HepG2 (cell line): ENCODE data around the gene LGALS3. TPM values are rescaled to one million over a fixed set of nuclear protein-coding genes. Genes with fewer than 3 reads are reported as not detected.

Source experiments
- CBX5 ChIP-seq: sonication (generic); formaldehyde crosslinking; IDR thresholded peaks from 2 replicates; pipeline ENCODE4 v1.4.0; 2020; ENCODE audit warnings: missing genetic modification reagents, borderline replicate concordance
- EED ChIP-seq: sonication (generic); formaldehyde crosslinking; IDR thresholded peaks from 2 replicates; pipeline ENCODE4 v1.5.0; 2020; ENCODE audit warnings: mild to moderate bottlenecking, missing genetic modification reagents
- FOXK1 ChIP-seq: sonication (generic); formaldehyde crosslinking; IDR thresholded peaks from 2 replicates; pipeline ENCODE4 v1.4.0; 2020; ENCODE audit warnings: low read depth, missing genetic modification reagents, borderline replicate concordance
- GABPB1 ChIP-seq: IDR thresholded peaks from 2 replicates; pipeline ENCODE4 v1.6.1; 2016; ENCODE audit warnings: mild to moderate bottlenecking, missing genetic modification reagents, moderate library complexity, missing compliant biosample characterization
- HCFC1 ChIP-seq: fragments of 150-350 bp; IDR thresholded peaks from 2 replicates; pipeline ENCODE4 v1.6.1; 2014; ENCODE audit warnings: low read depth, low read length
- KMT2B ChIP-seq: IDR thresholded peaks from 2 replicates; pipeline ENCODE4 v1.6.1; 2016; ENCODE audit warnings: missing genetic modification reagents, missing compliant biosample characterization
- MED1 ChIP-seq: sonication (generic); formaldehyde crosslinking; IDR thresholded peaks from 2 replicates; pipeline ENCODE4 v1.4.0; 2020; ENCODE audit warnings: missing genetic modification reagents
- PPARG ChIP-seq: conservative IDR thresholded peaks from 2 replicates; pipeline ENCODE4 v1.6.1; 2016; ENCODE audit warnings: missing biosample characterization, missing genetic modification reagents
- SALL2 ChIP-seq: sonication (generic); formaldehyde crosslinking; IDR thresholded peaks from 2 replicates; pipeline ENCODE4 v1.8.1; 2023; ENCODE audit warnings: mild to moderate bottlenecking, missing genetic modification reagents, inconsistent platforms
- ZNF672 ChIP-seq: sonication (generic); formaldehyde crosslinking; IDR thresholded peaks from 2 replicates; pipeline ENCODE4 v1.8.1; 2022; ENCODE audit warnings: missing genetic modification reagents
- polyA plus RNA-seq, 8 experiments: library from polyadenylated mRNA; depleted of rRNA in 3 of 8; stranded (reverse) in 7 of 8; unstranded in 1 of 8; fragments of >200 nt; fragmentation: Illumina TruSeq in 4 of 8; extraction: Trizol in 4 of 8; gene quantifications; 2 replicates each; pipeline versions ENCODE4 v1.2.1 to v1.2.3, GENCODE V29; 2011 to 2016; ENCODE audit warnings: low read depth in 4 of 8, missing spikeins in 1 of 8, mixed read lengths in 1 of 8; ENCODE audit not compliant: insufficient read depth in 1 of 8
- total RNA-seq, 5 experiments: library from RNA; depleted of rRNA; stranded (reverse); fragments of >200 nt; fragmentation: Illumina TruSeq; extraction: Trizol; gene quantifications; 2 replicates each; pipeline ENCODE4 v1.2.3, GENCODE V29; 2016; ENCODE audit warnings: low read depth in 1 of 5
- TF ChIP-seq, protein P1 (sequence below): sonication (generic); formaldehyde crosslinking; IDR thresholded peaks from 2 replicates; pipeline ENCODE4 v1.8.0; 2022; ENCODE audit warnings: mild to moderate bottlenecking, missing genetic modification reagents
- TF ChIP-seq, protein P2 (sequence below): sonication (generic); formaldehyde crosslinking; IDR thresholded peaks from 2 replicates; pipeline ENCODE4 v1.4.0; 2020; ENCODE audit warnings: missing genetic modification reagents
- TF ChIP-seq, protein P3 (sequence below): sonication (generic); formaldehyde crosslinking; IDR thresholded peaks from 2 replicates; pipeline ENCODE4 v1.8.0; 2022; ENCODE audit warnings: mild to moderate bottlenecking, missing genetic modification reagents; ENCODE audit not compliant: insufficient replicate concordance
- TF ChIP-seq, protein P4 (sequence below): IDR thresholded peaks from 2 replicates; pipeline ENCODE4 v1.6.1; 2012; ENCODE audit warnings: low read length, improper control_type of control experiment
- TF ChIP-seq, protein P5 (sequence below), 2 experiments: IDR thresholded peaks; 2 replicates each; pipeline ENCODE4 v1.6.1; 2011 to 2012; ENCODE audit warnings: low read length in 2 of 2, borderline replicate concordance in 1 of 2, low read depth in 1 of 2, mild to moderate bottlenecking in 1 of 2, moderate library complexity in 1 of 2

Gene LGALS3
- total and polyA plus RNA-seq, 2 of the 13 experiments (the other 11 are each of a cell fraction or from before 2014, with no cell fraction given), result 5.0 to 97.4 TPM

DNA sequence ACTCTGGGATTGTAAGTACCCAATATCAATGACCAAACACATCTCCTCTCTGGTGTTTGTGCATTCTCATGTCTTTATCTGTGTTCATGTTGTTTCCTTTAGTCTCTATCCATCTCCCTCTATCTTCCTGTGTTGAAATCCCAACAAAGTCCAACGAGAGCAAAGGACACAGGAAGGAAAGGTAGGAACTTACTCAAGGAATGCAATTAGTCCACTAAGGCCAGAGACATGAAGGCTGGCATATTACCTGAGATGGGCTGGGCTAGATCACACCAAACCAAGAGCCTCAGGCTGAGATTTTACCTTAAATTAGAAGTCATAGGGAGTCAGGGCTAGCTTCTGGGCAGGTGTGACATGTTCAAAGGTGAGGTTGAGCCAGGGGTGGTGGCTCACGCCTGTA lies 14.3 kb upstream of the LGALS3 start (continued):
- TF ChIP-seq, protein P1, sequence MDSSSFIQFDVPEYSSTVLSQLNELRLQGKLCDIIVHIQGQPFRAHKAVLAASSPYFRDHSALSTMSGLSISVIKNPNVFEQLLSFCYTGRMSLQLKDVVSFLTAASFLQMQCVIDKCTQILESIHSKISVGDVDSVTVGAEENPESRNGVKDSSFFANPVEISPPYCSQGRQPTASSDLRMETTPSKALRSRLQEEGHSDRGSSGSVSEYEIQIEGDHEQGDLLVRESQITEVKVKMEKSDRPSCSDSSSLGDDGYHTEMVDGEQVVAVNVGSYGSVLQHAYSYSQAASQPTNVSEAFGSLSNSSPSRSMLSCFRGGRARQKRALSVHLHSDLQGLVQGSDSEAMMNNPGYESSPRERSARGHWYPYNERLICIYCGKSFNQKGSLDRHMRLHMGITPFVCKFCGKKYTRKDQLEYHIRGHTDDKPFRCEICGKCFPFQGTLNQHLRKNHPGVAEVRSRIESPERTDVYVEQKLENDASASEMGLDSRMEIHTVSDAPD (CRISPR knock-in tag), result no peak
- TF ChIP-seq KMT2B, result no peak
- TF ChIP-seq PPARG (CRISPR knock-in tag), result peak; percentile 81
- TF ChIP-seq FOXK1, result no peak
- TF ChIP-seq ZNF672 (CRISPR knock-in tag), result no peak
- TF ChIP-seq, protein P2, sequence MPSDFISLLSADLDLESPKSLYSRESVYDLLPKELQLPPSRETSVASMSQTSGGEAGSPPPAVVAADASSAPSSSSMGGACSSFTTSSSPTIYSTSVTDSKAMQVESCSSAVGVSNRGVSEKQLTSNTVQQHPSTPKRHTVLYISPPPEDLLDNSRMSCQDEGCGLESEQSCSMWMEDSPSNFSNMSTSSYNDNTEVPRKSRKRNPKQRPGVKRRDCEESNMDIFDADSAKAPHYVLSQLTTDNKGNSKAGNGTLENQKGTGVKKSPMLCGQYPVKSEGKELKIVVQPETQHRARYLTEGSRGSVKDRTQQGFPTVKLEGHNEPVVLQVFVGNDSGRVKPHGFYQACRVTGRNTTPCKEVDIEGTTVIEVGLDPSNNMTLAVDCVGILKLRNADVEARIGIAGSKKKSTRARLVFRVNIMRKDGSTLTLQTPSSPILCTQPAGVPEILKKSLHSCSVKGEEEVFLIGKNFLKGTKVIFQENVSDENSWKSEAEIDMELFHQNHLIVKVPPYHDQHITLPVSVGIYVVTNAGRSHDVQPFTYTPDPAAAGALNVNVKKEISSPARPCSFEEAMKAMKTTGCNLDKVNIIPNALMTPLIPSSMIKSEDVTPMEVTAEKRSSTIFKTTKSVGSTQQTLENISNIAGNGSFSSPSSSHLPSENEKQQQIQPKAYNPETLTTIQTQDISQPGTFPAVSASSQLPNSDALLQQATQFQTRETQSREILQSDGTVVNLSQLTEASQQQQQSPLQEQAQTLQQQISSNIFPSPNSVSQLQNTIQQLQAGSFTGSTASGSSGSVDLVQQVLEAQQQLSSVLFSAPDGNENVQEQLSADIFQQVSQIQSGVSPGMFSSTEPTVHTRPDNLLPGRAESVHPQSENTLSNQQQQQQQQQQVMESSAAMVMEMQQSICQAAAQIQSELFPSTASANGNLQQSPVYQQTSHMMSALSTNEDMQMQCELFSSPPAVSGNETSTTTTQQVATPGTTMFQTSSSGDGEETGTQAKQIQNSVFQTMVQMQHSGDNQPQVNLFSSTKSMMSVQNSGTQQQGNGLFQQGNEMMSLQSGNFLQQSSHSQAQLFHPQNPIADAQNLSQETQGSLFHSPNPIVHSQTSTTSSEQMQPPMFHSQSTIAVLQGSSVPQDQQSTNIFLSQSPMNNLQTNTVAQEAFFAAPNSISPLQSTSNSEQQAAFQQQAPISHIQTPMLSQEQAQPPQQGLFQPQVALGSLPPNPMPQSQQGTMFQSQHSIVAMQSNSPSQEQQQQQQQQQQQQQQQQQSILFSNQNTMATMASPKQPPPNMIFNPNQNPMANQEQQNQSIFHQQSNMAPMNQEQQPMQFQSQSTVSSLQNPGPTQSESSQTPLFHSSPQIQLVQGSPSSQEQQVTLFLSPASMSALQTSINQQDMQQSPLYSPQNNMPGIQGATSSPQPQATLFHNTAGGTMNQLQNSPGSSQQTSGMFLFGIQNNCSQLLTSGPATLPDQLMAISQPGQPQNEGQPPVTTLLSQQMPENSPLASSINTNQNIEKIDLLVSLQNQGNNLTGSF (CRISPR knock-in tag), result no peak
- TF ChIP-seq, protein P3, sequence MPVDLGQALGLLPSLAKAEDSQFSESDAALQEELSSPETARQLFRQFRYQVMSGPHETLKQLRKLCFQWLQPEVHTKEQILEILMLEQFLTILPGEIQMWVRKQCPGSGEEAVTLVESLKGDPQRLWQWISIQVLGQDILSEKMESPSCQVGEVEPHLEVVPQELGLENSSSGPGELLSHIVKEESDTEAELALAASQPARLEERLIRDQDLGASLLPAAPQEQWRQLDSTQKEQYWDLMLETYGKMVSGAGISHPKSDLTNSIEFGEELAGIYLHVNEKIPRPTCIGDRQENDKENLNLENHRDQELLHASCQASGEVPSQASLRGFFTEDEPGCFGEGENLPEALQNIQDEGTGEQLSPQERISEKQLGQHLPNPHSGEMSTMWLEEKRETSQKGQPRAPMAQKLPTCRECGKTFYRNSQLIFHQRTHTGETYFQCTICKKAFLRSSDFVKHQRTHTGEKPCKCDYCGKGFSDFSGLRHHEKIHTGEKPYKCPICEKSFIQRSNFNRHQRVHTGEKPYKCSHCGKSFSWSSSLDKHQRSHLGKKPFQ (CRISPR knock-in tag), result peak; percentile 36
- no peak for TF ChIP-seq GABPB1 (CRISPR knock-in tag)
- TF ChIP-seq EED (CRISPR knock-in tag), result no peak
- TF ChIP-seq SALL2 (CRISPR knock-in tag), result no peak
- peak; percentile 83 for TF ChIP-seq MED1 (CRISPR knock-in tag)
- TF ChIP-seq, protein P4, sequence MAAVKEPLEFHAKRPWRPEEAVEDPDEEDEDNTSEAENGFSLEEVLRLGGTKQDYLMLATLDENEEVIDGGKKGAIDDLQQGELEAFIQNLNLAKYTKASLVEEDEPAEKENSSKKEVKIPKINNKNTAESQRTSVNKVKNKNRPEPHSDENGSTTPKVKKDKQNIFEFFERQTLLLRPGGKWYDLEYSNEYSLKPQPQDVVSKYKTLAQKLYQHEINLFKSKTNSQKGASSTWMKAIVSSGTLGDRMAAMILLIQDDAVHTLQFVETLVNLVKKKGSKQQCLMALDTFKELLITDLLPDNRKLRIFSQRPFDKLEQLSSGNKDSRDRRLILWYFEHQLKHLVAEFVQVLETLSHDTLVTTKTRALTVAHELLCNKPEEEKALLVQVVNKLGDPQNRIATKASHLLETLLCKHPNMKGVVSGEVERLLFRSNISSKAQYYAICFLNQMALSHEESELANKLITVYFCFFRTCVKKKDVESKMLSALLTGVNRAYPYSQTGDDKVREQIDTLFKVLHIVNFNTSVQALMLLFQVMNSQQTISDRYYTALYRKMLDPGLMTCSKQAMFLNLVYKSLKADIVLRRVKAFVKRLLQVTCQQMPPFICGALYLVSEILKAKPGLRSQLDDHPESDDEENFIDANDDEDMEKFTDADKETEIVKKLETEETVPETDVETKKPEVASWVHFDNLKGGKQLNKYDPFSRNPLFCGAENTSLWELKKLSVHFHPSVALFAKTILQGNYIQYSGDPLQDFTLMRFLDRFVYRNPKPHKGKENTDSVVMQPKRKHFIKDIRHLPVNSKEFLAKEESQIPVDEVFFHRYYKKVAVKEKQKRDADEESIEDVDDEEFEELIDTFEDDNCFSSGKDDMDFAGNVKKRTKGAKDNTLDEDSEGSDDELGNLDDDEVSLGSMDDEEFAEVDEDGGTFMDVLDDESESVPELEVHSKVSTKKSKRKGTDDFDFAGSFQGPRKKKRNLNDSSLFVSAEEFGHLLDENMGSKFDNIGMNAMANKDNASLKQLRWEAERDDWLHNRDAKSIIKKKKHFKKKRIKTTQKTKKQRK, result no peak
- TF ChIP-seq CBX5 (CRISPR knock-in tag), result no peak
- TF ChIP-seq, protein P5, sequence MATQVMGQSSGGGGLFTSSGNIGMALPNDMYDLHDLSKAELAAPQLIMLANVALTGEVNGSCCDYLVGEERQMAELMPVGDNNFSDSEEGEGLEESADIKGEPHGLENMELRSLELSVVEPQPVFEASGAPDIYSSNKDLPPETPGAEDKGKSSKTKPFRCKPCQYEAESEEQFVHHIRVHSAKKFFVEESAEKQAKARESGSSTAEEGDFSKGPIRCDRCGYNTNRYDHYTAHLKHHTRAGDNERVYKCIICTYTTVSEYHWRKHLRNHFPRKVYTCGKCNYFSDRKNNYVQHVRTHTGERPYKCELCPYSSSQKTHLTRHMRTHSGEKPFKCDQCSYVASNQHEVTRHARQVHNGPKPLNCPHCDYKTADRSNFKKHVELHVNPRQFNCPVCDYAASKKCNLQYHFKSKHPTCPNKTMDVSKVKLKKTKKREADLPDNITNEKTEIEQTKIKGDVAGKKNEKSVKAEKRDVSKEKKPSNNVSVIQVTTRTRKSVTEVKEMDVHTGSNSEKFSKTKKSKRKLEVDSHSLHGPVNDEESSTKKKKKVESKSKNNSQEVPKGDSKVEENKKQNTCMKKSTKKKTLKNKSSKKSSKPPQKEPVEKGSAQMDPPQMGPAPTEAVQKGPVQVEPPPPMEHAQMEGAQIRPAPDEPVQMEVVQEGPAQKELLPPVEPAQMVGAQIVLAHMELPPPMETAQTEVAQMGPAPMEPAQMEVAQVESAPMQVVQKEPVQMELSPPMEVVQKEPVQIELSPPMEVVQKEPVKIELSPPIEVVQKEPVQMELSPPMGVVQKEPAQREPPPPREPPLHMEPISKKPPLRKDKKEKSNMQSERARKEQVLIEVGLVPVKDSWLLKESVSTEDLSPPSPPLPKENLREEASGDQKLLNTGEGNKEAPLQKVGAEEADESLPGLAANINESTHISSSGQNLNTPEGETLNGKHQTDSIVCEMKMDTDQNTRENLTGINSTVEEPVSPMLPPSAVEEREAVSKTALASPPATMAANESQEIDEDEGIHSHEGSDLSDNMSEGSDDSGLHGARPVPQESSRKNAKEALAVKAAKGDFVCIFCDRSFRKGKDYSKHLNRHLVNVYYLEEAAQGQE (IDR thresholded peaks at IDR 0.05; ENCODE audit: borderline replicate concordance in 1 of 2, low read depth in 1 of 2, low read length in 2 of 2), result no peak
- TF ChIP-seq HCFC1, result no peak
